ENCODE measurements around the gene DOC2B. TPM values are rescaled to one million over a fixed set of nuclear protein-coding genes. Genes with fewer than 3 reads are reported as not detected.
A peak's percentile ranks its signal among the peaks of the same experiment; 100 is the strongest.

The DOC2B gene
- total RNA-seq, 1 donor from 2014 or later: 0.11 TPM

- Histone ChIP-seq H3K9ac (ENCODE audit: low read length) (no peak overlapping the region), H3K27ac (ENCODE audit: low read depth, low read length) (no peak overlapping the region), H3K4me1 (ENCODE audit: insufficient read depth, low read length) (no peaks in the 10 kb centered on the region), H3K9me3 (ENCODE audit: insufficient read depth, low read depth, low read length) (no peaks in the 10 kb centered on the region), H3K4me2 (ENCODE audit: low read length) (no peak overlapping the region), H3K79me2 (ENCODE audit: insufficient read depth, low read length) (no peaks in the 10 kb centered on the region), H3K36me3 (ENCODE audit: insufficient read depth, low read length) (no peaks in the 10 kb centered on the region), H3K27me3 (ENCODE audit: insufficient read depth, low read length) (peaks cover 2% of the 10 kb centered on the region), H4K20me1 (ENCODE audit: insufficient read depth, low read length) (no peaks in the 10 kb centered on the region), H2AFZ (ENCODE audit: low read depth, low read length) (no peak overlapping the region), H3K4me3 (ENCODE audit: insufficient read depth, low read depth, low read length) (no peak overlapping the region)
- Mint-ChIP-seq H3K9me3 (ENCODE audit: unreplicated experiment) (peaks cover 2% of the 10 kb centered on the region), H3K4me3 (ENCODE audit: unreplicated experiment) (no peak overlapping the region), H3K4me1 (ENCODE audit: low read depth, unreplicated experiment) (no peaks in the 10 kb centered on the region), H3K27me3 (ENCODE audit: low read depth, unreplicated experiment) (peaks cover 25% of the 10 kb centered on the region), H3K27ac (ENCODE audit: unreplicated experiment) (peak overlapping the region; percentile 47), H3K36me3 (ENCODE audit: low read depth, unreplicated experiment) (no peaks in the 10 kb centered on the region)
- no peak for DNase-seq (ENCODE audit: low read depth)
- FAIRE-seq: no peak
- TF ChIP-seq EZH2 (IDR thresholded peaks at IDR 0.05; ENCODE audit: insufficient read depth, low read length) (no peak), CTCF (IDR thresholded peaks at IDR 0.05; ENCODE audit: insufficient read depth, low read depth, low read length) (no peak)
Measured at GRCh38 chr17:165939-166338, 15.5 kb downstream of the DOC2B start.

GRCh38 chr17:164303-165235 is 16.9 kb downstream of the DOC2B start:
- no peaks in the 10 kb centered on the region for H3K36me3 ChIP-seq (ENCODE audit: insufficient read depth, low read length)
- Mint-ChIP-seq H3K9me3 (ENCODE audit: unreplicated experiment) (peaks cover 2% of the 10 kb centered on the region), H3K27me3 (ENCODE audit: low read depth, unreplicated experiment) (peaks cover 29% of the 10 kb centered on the region), H3K4me3 (ENCODE audit: unreplicated experiment) (no peak overlapping the region), H3K36me3 (ENCODE audit: low read depth, unreplicated experiment) (no peaks in the 10 kb centered on the region), H3K27ac (ENCODE audit: unreplicated experiment) (no peak overlapping the region), H3K4me1 (ENCODE audit: low read depth, unreplicated experiment) (no peaks in the 10 kb centered on the region)
- no peak overlapping the region for H2AFZ ChIP-seq (ENCODE audit: low read depth, low read length)
- H3K4me3 ChIP-seq (ENCODE audit: insufficient read depth, low read depth, low read length): no peak overlapping the region
- DNase-seq (ENCODE audit: low read depth) (peak; percentile 37), FAIRE-seq (no peak)
- H3K4me1 ChIP-seq (ENCODE audit: insufficient read depth, low read length): no peaks in the 10 kb centered on the region
- no peak overlapping the region for H3K27ac ChIP-seq (ENCODE audit: low read depth, low read length)
- no peak for TF ChIP-seq EZH2 (IDR thresholded peaks at IDR 0.05; ENCODE audit: insufficient read depth, low read length)
- peak; percentile 31 for TF ChIP-seq CTCF (IDR thresholded peaks at IDR 0.05; ENCODE audit: insufficient read depth, low read depth, low read length)
- no peak overlapping the region for H3K9ac ChIP-seq (ENCODE audit: low read length)
- no peak overlapping the region for H3K4me2 ChIP-seq (ENCODE audit: low read length)
- H3K27me3 ChIP-seq (ENCODE audit: insufficient read depth, low read length): peaks cover 2% of the 10 kb centered on the region
- H4K20me1 ChIP-seq (ENCODE audit: insufficient read depth, low read length): no peaks in the 10 kb centered on the region
- no peaks in the 10 kb centered on the region for H3K9me3 ChIP-seq (ENCODE audit: insufficient read depth, low read depth, low read length)
- no peaks in the 10 kb centered on the region for H3K79me2 ChIP-seq (ENCODE audit: insufficient read depth, low read length)

All from astrocyte (in vitro differentiated cells and primary cell).